H9 (cell line): ENCODE data around the gene ZMAT5. TPM values are rescaled to one million over a fixed set of nuclear protein-coding genes. Genes with fewer than 3 reads are reported as not detected.

Experiments used
- DNase-seq: peaks from one replicate; pipeline ENCODE4 v3.0.0-alpha.2; 2017
- H2AFZ ChIP-seq: one replicate; pipeline ENCODE4 v1.6.1; 2013; ENCODE audit warnings: mild to moderate bottlenecking, low read length, control low read depth, moderate library complexity
- H2AK5ac ChIP-seq: 2 replicates; pipeline ENCODE4 v1.6.1; 2013; ENCODE audit warnings: low read length, control low read depth, mixed read lengths; ENCODE audit not compliant: insufficient read length
- H2BK120ac ChIP-seq: one replicate; pipeline ENCODE4 v1.6.1; 2013; ENCODE audit warnings: low read depth, mild to moderate bottlenecking, low read length, control low read depth, inconsistent platforms; ENCODE audit not compliant: poor library complexity, severe bottlenecking
- H2BK12ac ChIP-seq: 2 replicates; pipeline ENCODE4 v1.6.1; 2013; ENCODE audit warnings: low read length, control low read depth, mixed read lengths, low read depth; ENCODE audit not compliant: insufficient read length
- H2BK15ac ChIP-seq: 2 replicates; pipeline ENCODE4 v1.6.1; 2013; ENCODE audit warnings: low read depth, low read length, control low read depth
- H2BK20ac ChIP-seq: one replicate; pipeline ENCODE4 v1.6.1; 2013; ENCODE audit warnings: low read depth, mild to moderate bottlenecking, low read length, control low read depth, inconsistent platforms; ENCODE audit not compliant: poor library complexity, severe bottlenecking
- H2BK5ac ChIP-seq: 2 replicates; pipeline ENCODE4 v1.6.1; 2013; ENCODE audit warnings: low read length, control low read depth, mixed read lengths; ENCODE audit not compliant: insufficient read length
- H3K14ac ChIP-seq: 2 replicates; pipeline ENCODE4 v1.6.1; 2013; ENCODE audit warnings: low read length, control low read depth; ENCODE audit not compliant: insufficient read depth
- H3K18ac ChIP-seq: 2 replicates; pipeline ENCODE4 v1.6.1; 2013; ENCODE audit warnings: low read depth, mild to moderate bottlenecking, mixed read lengths, low read length, control low read depth; ENCODE audit not compliant: insufficient read length
- H3K23ac ChIP-seq: 2 replicates; pipeline ENCODE4 v1.6.1; 2013; ENCODE audit warnings: low read length, control low read depth, mixed read lengths, low read depth; ENCODE audit not compliant: insufficient read length
- H3K23me2 ChIP-seq: 2 replicates; pipeline ENCODE4 v1.6.1; 2013; ENCODE audit warnings: low read depth, mild to moderate bottlenecking, mixed read lengths, low read length, control low read depth; ENCODE audit not compliant: insufficient read length, poor library complexity, severe bottlenecking
- H3K27ac ChIP-seq: 2 replicates; pipeline ENCODE4 v1.5.1; 2013; ENCODE audit warnings: low read length, control low read depth, mixed read lengths, low read depth; ENCODE audit not compliant: insufficient read length
- H3K27me3 ChIP-seq: 2 replicates; pipeline ENCODE4 v1.6.1; 2013; ENCODE audit warnings: low read length, control low read depth, inconsistent platforms; ENCODE audit not compliant: insufficient read depth
- H3K4ac ChIP-seq: 2 replicates; pipeline ENCODE4 v1.6.1; 2013; ENCODE audit warnings: low read depth, mild to moderate bottlenecking, control low read depth, inconsistent platforms, low read length, moderate library complexity
- H3K4me1 ChIP-seq: 2 replicates; pipeline ENCODE4 v1.6.1; 2013; ENCODE audit warnings: low read length, control low read depth, inconsistent platforms; ENCODE audit not compliant: insufficient read depth
- H3K4me2 ChIP-seq: 2 replicates; pipeline ENCODE4 v1.6.1; 2013; ENCODE audit warnings: low read length, control low read depth, mixed read lengths; ENCODE audit not compliant: insufficient read length, insufficient read depth
- H3K56ac ChIP-seq: 2 replicates; pipeline ENCODE4 v1.6.1; 2013; ENCODE audit warnings: low read depth, mild to moderate bottlenecking, mixed read lengths, low read length, control low read depth; ENCODE audit not compliant: insufficient read length
- H3K79me1 ChIP-seq: 2 replicates; pipeline ENCODE4 v1.6.1; 2013; ENCODE audit warnings: low read depth, mild to moderate bottlenecking, moderate library complexity, low read length, control low read depth, inconsistent platforms; ENCODE audit not compliant: insufficient read depth, poor library complexity, severe bottlenecking
- H3K79me2 ChIP-seq: 2 replicates; pipeline ENCODE4 v1.6.1; 2013; ENCODE audit warnings: low read length, control low read depth, inconsistent platforms; ENCODE audit not compliant: insufficient read depth
- H3K9ac ChIP-seq: 2 replicates; pipeline ENCODE4 v1.6.1; 2013; ENCODE audit warnings: low read length, control low read depth, mixed read lengths; ENCODE audit not compliant: insufficient read length; ENCODE audit errors: extremely low read depth
- H3K9me3 ChIP-seq: one replicate; pipeline ENCODE4 v1.6.1; 2013; ENCODE audit warnings: low read depth, low read length, inconsistent platforms; ENCODE audit not compliant: control insufficient read depth
- H3T11ph ChIP-seq: one replicate; pipeline ENCODE4 v1.6.1; 2013; ENCODE audit warnings: mild to moderate bottlenecking, low read length, control low read depth, inconsistent platforms
- H4K20me1 ChIP-seq: one replicate; pipeline ENCODE4 v1.6.1; 2013; ENCODE audit not compliant: control insufficient read depth, insufficient read length, insufficient read depth
- H4K5ac ChIP-seq: 2 replicates; pipeline ENCODE4 v1.6.1; 2013; ENCODE audit warnings: low read depth, mild to moderate bottlenecking, mixed read lengths, low read length, control low read depth; ENCODE audit not compliant: insufficient read length
- H4K8ac ChIP-seq: replicated peaks from 2 replicates; pipeline ENCODE4 v1.6.1; 2013; ENCODE audit warnings: low read length, control low read depth, mixed read lengths, low read depth; ENCODE audit not compliant: insufficient read length
- H4K91ac ChIP-seq: 2 replicates; pipeline ENCODE4 v1.6.1; 2013; ENCODE audit warnings: low read depth, mild to moderate bottlenecking, moderate library complexity, mixed read lengths, low read length, control low read depth; ENCODE audit not compliant: insufficient read length
- H3K27ac Mint-ChIP-seq, 3 experiments: 2 replicates in 2 of 3; 3 replicates in 1 of 3; pipeline ENCODE4 v1.8.0; 2020 to 2021; ENCODE audit warnings: mixed read lengths in 3 of 3, mild to moderate bottlenecking in 1 of 3, moderate library complexity in 1 of 3
- H3K27me3 Mint-ChIP-seq: 2 replicates; pipeline ENCODE4 v1.8.0; 2021; ENCODE audit warnings: low read depth, mild to moderate bottlenecking, moderate library complexity, mixed read lengths
- H3K36me3 Mint-ChIP-seq, 3 experiments: 2 replicates in 2 of 3; 3 replicates in 1 of 3; pipeline ENCODE4 v1.8.0; 2020 to 2021; ENCODE audit warnings: low read depth in 3 of 3, mixed read lengths in 3 of 3; ENCODE audit not compliant: insufficient read depth in 1 of 3
- H3K4me1 Mint-ChIP-seq, 2 experiments: 2 replicates each; pipeline ENCODE4 v1.8.0; 2020; ENCODE audit warnings: mixed read lengths in 2 of 2
- H3K4me3 Mint-ChIP-seq, 2 experiments: 2 replicates in 1 of 2; 3 replicates in 1 of 2; pipeline ENCODE4 v1.8.0; 2020 to 2021; ENCODE audit warnings: mild to moderate bottlenecking in 2 of 2, mixed read lengths in 2 of 2, moderate library complexity in 1 of 2
- H3K9me3 Mint-ChIP-seq, 2 experiments: 2 replicates in 1 of 2; 3 replicates in 1 of 2; pipeline ENCODE4 v1.8.0; 2020; ENCODE audit warnings: mild to moderate bottlenecking in 2 of 2, mixed read lengths in 2 of 2, moderate library complexity in 1 of 2
- CTCF ChIP-seq: fragments of 200-600 bp; sonication (generic); conservative IDR thresholded peaks from 3 replicates; pipeline ENCODE4 v1.8.0; 2021; ENCODE audit warnings: antibody characterized with exemption, mild to moderate bottlenecking
- WGBS: extraction: QIAGEN DNeasy Blood & Tissue Kit; methylation state at CpG from one replicate; pipeline ENCODE4 v1.1.7; 2013; ENCODE audit warnings: missing lambda C conversion rate, low lambda C conversion rate, mixed read lengths; ENCODE audit not compliant: insufficient read length; ENCODE audit errors: extremely low coverage; 5-methylcytosine and 5-hydroxymethylcytosine counted together
- total RNA-seq: library from RNA; stranded (reverse); gene quantifications from 2 replicates; pipeline ENCODE4 v1.2.1, GENCODE V29; 2021

The ZMAT5 gene
- total RNA-seq, 1 experiment from 2014 or later, result 13.9 TPM

- Histone ChIP-seq H2BK120ac (no peak overlapping the region), H3K79me1 (no peaks in the 10 kb centered on the region), H4K20me1 (no peaks in the 10 kb centered on the region), H2BK15ac (no peak overlapping the region), H3K4me2 (peak overlapping the region; percentile 90), H4K91ac (no peak overlapping the region), H3K9ac (peak overlapping the region; percentile 71), H3K18ac (peak overlapping the region; percentile 10), H2AFZ (no peak overlapping the region), H3K79me2 (peaks cover 7% of the 10 kb centered on the region; the same call in 1 of the 2 replicates), H3K14ac (0 out of 2 replicates have a peak overlapping the region, but pooled peaks have one; percentile 8), H3K56ac (no peak overlapping the region), H3K4me1 (peaks cover 2% of the 10 kb centered on the region; the same call in 1 of the 2 replicates), H4K8ac (no peak overlapping the region), H2BK20ac (no peak overlapping the region), H2BK5ac (no peak overlapping the region), H3K4ac (no peak overlapping the region), H2AK5ac (no peak overlapping the region), H3K23me2 (peaks cover 13% of the 10 kb centered on the region), H2BK12ac (no peak overlapping the region), H3K27me3 (no peaks in the 10 kb centered on the region), H3K23ac (no peak overlapping the region), H4K5ac (no peak overlapping the region), H3K27ac (no peak overlapping the region), H3K9me3 (no peaks in the 10 kb centered on the region), H3T11ph (no peak overlapping the region)
- Mint-ChIP-seq H3K27ac (peak overlapping the region; percentile 76 to 96 (median 87); a peak in 6 of 7 replicates), H3K27me3 (no peaks in the 10 kb centered on the region), H3K4me1 (peaks cover 15 to 17% of the 10 kb centered on the region in 2 experiments), H3K36me3 (peaks cover 12 to 29% (median 23%) of the 10 kb centered on the region in 3 experiments; a peak in 6 of 7 replicates), H3K9me3 (no peaks in the 10 kb centered on the region), H3K4me3 (peak overlapping the region; percentile 100)
- no peak for DNase-seq
- WGBS, result no CpG with 5 or more reads among the region's 15 CpGs
- TF ChIP-seq CTCF, result no peak
Measured at GRCh38 chr22:29765905-29766631, 739 bp downstream of the ZMAT5 start.
